Natural killer cell treated with Interleukin-12 subunit alpha and Interleukin-12 subunit beta and Interleukin-15 and Interleukin-18, amount 100 ng/mL, for 72 hours (primary cell): ENCODE results near the gene AQP10. TPM values are rescaled to one million over a fixed set of nuclear protein-coding genes. Genes with fewer than 3 reads are reported as not detected.
"Not testable (repeated sequence)": the region's sequence is repeated elsewhere in the genome, so short reads cannot be mapped to it uniquely, and the experiment has no call there.

Source experiments
- ATAC-seq, 2 donors: fragments of 150-1000 bp; cut with Tn5 transposase in 1 of 2; sonication (Bioruptor Pico), chemical (Tn5 transposase) in 1 of 2; 2 replicates each; pipeline ENCODE4 v1.10.0; 2021
- DNase-seq: peaks from one replicate; pipeline ENCODE4 v3.0.0; 2022; ENCODE audit warnings: low spot score
- H3K27ac Mint-ChIP-seq, 2 donors: 1 replicate in 1 of 2; 2 replicates in 1 of 2; pipeline ENCODE4 v1.8.0; 2022; ENCODE audit warnings: mixed read lengths in 2 of 2, mild to moderate bottlenecking in 1 of 2, moderate library complexity in 1 of 2
- H3K27me3 Mint-ChIP-seq, 2 donors: 1 replicate in 1 of 2; 2 replicates in 1 of 2; pipeline ENCODE4 v1.8.0; 2022; ENCODE audit warnings: mixed read lengths in 2 of 2
- H3K36me3 Mint-ChIP-seq: one replicate; pipeline ENCODE4 v1.8.0; 2022; ENCODE audit warnings: mixed read lengths
- H3K4me1 Mint-ChIP-seq, 2 donors: 1 replicate in 1 of 2; 2 replicates in 1 of 2; pipeline ENCODE4 v1.8.0; 2022; ENCODE audit warnings: low read depth in 2 of 2, mixed read lengths in 2 of 2, mild to moderate bottlenecking in 1 of 2
- H3K4me3 Mint-ChIP-seq: one replicate; pipeline ENCODE4 v1.8.0; 2022; ENCODE audit warnings: mixed read lengths
- H3K9me3 Mint-ChIP-seq: 2 replicates; pipeline ENCODE4 v1.8.0; 2022; ENCODE audit warnings: mixed read lengths
- total RNA-seq, 2 donors: library from RNA; stranded (reverse); gene quantifications; one replicate each; pipeline ENCODE4 v1.2.3, GENCODE V29; 2022

Gene AQP10
- total RNA-seq, 2 donors from 2014 or later, result not detected

GRCh38 chr1:154358519-154358918 lies 37.6 kb downstream of the AQP10 start:
- DNase-seq (no peak), ATAC-seq (no peak)
- Mint-ChIP-seq H3K27ac (no peak overlapping the region), H3K4me1 (peaks cover 8 to 9% of the 10 kb centered on the region in 2 donors), H3K4me3 (no peak overlapping the region), H3K27me3 (peaks cover 7 to 9% of the 10 kb centered on the region in 2 donors), H3K9me3 (no peaks in the 10 kb centered on the region), H3K36me3 (no peaks in the 10 kb centered on the region)

- Mint-ChIP-seq H3K9me3 (no peaks in the 10 kb centered on the region), H3K36me3 (no peaks in the 10 kb centered on the region), H3K4me3 (no peak overlapping the region), H3K4me1 (no peaks in the 10 kb centered on the region), H3K27ac (no peak overlapping the region), H3K27me3 (peaks cover 0 to 3% of the 10 kb centered on the region in 2 donors)
- ATAC-seq, result no peak
- DNase-seq, result no peak
Observed at GRCh38 chr1:154360288-154360687, 39.4 kb downstream of the AQP10 start.

GRCh38 chr1:154360881-154361280 lies 40.0 kb downstream of the AQP10 start:
- not testable (repeated sequence) for DNase-seq, H3K36me3 Mint-ChIP-seq, H3K9me3 Mint-ChIP-seq, ATAC-seq, H3K4me1 Mint-ChIP-seq, H3K4me3 Mint-ChIP-seq, H3K27ac Mint-ChIP-seq, H3K27me3 Mint-ChIP-seq

- ATAC-seq (no peak), DNase-seq (no peak)
- no peaks in the 10 kb centered on the region for H3K9me3 Mint-ChIP-seq
- H3K4me1 Mint-ChIP-seq, result no peaks in the 10 kb centered on the region
- H3K27ac Mint-ChIP-seq, result no peak overlapping the region
- H3K4me3 Mint-ChIP-seq, result no peak overlapping the region
- peaks cover 0 to 5% of the 10 kb centered on the region in 2 donors for H3K27me3 Mint-ChIP-seq
- no peaks in the 10 kb centered on the region for H3K36me3 Mint-ChIP-seq
Observed at GRCh38 chr1:154361357-154361756, 40.5 kb downstream of the AQP10 start.

GRCh38 chr1:154371436-154371835 lies 50.5 kb downstream of the AQP10 start:
- H3K4me1 Mint-ChIP-seq, result peaks cover 0 to 3% of the 10 kb centered on the region in 2 donors
- H3K27me3 Mint-ChIP-seq, result no peaks in the 10 kb centered on the region
- no peak for ATAC-seq
- no peak overlapping the region for H3K4me3 Mint-ChIP-seq
- H3K36me3 Mint-ChIP-seq, result no peaks in the 10 kb centered on the region
- no peak overlapping the region for H3K27ac Mint-ChIP-seq
- H3K9me3 Mint-ChIP-seq, result no peaks in the 10 kb centered on the region
- DNase-seq, result no peak

GRCh38 chr1:154373777-154374357 lies 53.0 kb downstream of the AQP10 start:
- H3K4me3 Mint-ChIP-seq, H3K9me3 Mint-ChIP-seq, H3K36me3 Mint-ChIP-seq, H3K27me3 Mint-ChIP-seq, DNase-seq, H3K27ac Mint-ChIP-seq, H3K4me1 Mint-ChIP-seq: not testable (repeated sequence)
- ATAC-seq, result peak; percentile 52 to 53

Other genes starting within 250 kb of the AQP10 start
- gene NUP210L, start 166.0 kb upstream of the AQP10 start, total RNA-seq, result under 1 TPM in 1 of 2 donors, not detected in 1; 0.24 TPM
- 100 to 1,000 TPM; 495 to 662 TPM for gene TPM3, start 129.0 kb upstream of the AQP10 start, total RNA-seq
- gene CFAP141, start 114.8 kb upstream of the AQP10 start, total RNA-seq, result not detected
- gene UBAP2L, start 100.1 kb upstream of the AQP10 start, total RNA-seq, result 100 to 1,000 TPM; 175 to 183 TPM
- gene HAX1, start 48.5 kb upstream of the AQP10 start, total RNA-seq, result 100 to 1,000 TPM; 131 to 136 TPM
- 10 to 100 TPM; 29.2 to 60.6 TPM for gene ATP8B2, start 4.4 kb downstream of the AQP10 start, total RNA-seq
- gene IL6R, start 84.2 kb downstream of the AQP10 start, total RNA-seq, result 1 to 10 TPM; 2.3 to 4.0 TPM
- not detected for gene TDRD10, start 181.1 kb downstream of the AQP10 start, total RNA-seq
- under 1 TPM in 1 of 2 donors, not detected in 1; 0.19 TPM for gene SHE, start 181.3 kb downstream of the AQP10 start, total RNA-seq
- gene UBE2Q1, start 237.6 kb downstream of the AQP10 start, total RNA-seq, result 100 to 1,000 TPM in 1 of 2 donors, 10 to 100 TPM in 1; 95.2 to 123 TPM
- gene CHRNB2, start 246.7 kb downstream of the AQP10 start, total RNA-seq, result not detected